Posterior cingulate gyrus (tissue), 11 donors: ENCODE data around the gene MBLAC1.
A peak's percentile ranks its signal among the peaks of the same experiment; 100 is the strongest.

Experiments
- DNase-seq, 10 donors: peaks; one replicate each; pipeline versions ENCODE4 v3.0.0 to v3.0.0-alpha.2; 2020 to 2021; ENCODE audit warnings: mixed read lengths in 3 of 10
- intact Hi-C: fragments of 100-400 bp; cut with DNase I; formaldehyde crosslinking; loops from one replicate; pipeline ENCODE4 v1.15.1; 2023

MBLAC1 gene, protein sequence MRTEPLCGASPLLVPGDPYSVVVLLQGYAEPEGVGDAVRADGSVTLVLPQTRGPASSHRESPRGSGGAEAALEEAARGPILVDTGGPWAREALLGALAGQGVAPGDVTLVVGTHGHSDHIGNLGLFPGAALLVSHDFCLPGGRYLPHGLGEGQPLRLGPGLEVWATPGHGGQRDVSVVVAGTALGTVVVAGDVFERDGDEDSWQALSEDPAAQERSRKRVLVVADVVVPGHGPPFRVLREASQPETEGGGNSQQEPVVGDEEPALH

DNA sequence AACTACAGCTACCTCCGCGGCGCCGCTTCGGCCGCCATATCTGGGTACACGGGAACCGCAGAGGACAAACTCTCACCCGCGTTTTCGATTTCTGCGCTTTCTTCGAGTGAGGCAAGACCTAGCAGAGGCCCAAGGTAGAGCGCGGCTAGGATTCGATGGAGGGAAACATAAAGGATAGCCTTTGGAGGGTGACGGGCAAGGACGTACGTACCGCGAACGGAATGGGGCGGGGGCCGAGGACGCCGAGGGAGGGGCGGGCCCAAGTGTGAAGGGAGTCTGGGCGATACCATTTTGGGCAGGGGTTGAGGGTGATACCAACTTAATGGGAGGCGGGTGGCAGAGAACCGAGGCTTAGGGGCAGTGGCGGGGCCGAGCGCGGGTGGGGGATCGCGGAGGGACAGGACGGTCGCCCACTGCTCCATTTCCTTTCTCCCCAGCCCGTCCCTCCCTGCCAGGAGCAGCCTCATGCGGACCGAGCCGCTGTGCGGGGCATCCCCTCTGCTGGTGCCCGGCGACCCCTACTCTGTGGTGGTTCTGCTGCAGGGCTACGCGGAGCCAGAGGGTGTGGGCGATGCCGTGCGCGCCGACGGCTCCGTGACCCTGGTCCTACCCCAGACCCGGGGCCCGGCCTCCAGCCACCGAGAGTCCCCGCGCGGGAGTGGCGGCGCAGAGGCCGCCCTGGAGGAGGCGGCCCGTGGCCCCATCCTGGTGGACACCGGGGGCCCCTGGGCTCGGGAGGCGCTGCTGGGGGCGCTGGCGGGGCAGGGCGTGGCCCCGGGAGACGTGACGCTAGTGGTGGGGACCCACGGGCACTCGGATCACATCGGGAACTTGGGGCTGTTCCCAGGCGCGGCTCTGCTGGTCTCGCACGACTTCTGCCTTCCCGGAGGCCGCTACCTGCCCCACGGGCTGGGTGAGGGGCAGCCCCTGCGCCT lies at the start of gene MBLAC1:
TSS of gene MBLAC1 (plus strand) at position 37 of the 935 bp plus-strand sequence. CDS start at position 466, 429 bp downstream.
- intact Hi-C loops: loop anchor here (2.0 kb wide), 1 partner anchor 26 kb away; the partner anchor contains the start of genes AP4M1 and MCM7
- DNase-seq: peak; percentile 87 to 98 (median 92)

DNA sequence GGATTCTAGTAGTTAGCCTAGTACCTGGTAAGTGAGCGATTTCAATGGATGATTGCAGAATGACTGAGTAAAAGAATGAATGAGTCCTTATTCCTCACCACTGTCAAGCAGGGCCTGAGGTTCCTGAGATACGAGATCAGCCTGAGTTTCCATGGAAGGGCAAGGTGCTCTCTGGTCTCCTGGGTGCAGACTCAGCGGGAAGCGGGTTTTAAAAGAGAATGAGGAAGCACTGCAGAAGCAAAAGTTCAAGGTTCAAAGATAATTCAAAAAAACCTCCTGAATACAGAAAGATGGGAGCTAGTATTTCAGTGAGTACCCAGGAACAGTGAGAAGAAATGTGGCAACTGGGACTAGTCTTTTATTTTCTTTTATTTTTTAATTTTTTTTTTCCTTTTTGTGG lies 49.6 kb upstream of the MBLAC1 start:
- intact Hi-C loops: no loop called here
- DNase-seq: no peak

DNA sequence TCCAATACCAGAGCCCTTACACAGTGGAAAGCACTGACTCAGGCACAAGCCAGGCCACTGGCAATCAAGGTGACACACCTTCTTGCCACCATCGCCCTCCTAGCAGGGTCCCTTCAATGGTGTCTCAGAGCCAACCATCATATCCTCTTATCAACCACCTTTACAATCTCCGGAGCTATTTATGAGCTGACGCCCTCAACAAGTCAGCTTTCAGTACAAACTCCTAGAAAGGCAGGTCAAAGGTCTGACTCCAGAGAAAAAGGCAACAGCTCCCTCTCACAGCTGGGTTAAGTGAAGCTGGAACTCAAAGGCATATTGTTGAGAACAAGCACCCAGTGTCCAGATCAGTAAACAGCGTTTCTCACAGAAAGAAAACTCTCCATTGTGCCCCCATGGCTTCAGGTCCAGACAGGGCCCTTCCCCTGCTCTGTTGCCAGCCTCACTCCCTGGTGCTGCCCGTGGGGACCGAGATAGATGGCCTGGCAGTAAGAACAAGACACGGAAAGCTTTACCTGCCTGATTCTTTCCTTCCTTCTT lies 47.7 kb upstream of the MBLAC1 start:
- intact Hi-C loops: no loop called here
- peak in 6 of 10 donors; percentile 23 to 93 (median 42) for DNase-seq

DNA sequence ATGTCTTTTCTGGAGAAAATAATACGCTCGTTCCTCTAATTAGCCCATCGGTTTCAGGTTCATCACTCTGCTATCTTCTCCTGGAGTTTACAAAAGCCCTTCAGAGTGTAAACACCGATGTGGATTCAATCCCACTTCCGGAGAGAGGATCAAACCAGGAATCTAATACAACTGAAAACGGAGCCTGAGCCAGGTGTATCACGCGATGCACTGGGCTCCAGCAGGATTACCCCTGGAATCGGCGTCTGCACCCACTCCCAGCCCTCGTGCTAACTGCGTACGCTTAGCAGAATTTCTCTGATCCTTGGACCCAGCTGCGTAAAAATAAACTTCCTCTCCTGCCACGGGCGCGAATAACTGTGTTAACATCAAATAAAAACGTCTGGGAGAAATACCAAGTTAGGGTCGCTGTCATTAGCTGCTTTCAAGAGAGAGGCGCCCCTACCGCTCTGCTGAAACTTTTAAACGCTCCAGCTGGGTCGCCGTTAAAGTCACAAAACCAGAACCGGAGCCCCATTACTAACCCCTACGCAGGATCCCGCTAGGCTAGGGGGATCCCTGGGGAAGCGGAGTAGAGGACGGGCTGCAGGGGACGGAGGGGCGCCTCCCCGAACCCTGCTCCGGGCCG lies 45.7 kb upstream of the MBLAC1 start:
- intact Hi-C loops: no loop called here
- no peak for DNase-seq

DNA sequence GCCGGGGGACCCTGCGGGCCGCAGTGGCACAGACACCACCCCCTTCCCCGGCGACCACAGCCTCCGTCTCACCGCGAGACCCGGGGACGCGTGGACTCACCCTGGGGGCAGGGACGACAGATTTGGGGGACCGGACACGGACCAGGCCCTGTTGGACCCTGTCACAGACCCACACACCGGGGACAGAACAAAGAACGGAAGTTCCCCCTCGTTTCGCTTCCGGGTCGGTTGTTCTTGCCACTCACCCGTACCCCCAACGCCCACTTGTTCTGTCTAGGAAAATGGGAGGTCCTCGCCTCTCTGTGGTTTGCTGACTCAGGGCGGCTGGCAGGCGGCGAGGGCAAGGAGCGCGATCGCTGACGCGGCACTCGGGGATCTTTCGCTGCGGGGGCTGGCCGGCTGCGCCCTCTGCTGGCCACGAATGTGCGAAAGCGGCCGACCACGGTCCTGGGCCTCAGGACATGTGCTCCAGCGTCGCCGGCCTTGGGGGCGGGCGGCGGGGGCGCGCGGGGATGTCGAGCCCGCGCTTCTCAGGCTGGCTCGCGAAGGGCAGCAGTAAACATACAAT lies 45.1 kb upstream of the MBLAC1 start, which contains the start of gene ZNF3:
TSS of gene ZNF3 (minus strand) at position 189 of the 568 bp plus-strand sequence. CDS start 4,366 bp downstream, outside the sequence.
- intact Hi-C loops: no loop called here
- DNase-seq: peak; percentile 98 to 100 (median 99)

DNA sequence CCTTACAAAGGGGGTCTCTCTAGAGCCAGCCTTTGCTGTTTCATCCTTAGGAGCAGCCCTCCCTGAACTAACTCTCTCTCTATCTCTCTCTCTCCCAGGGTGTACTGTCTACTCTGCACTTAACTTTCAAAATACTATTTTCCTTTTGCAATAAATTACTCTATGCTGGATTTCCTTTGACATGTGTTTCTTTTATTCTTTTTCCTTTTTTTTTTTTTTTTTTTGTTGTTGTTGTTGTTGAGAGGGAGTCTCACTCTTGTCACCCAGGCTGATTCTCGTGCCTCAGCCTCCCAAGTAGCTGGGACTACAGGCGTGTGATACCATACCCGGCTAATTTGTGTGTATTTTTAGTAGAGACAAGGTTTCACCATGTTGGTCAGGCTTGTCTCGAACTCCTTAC lies 43.8 kb upstream of the MBLAC1 start:
- no peak for DNase-seq
- intact Hi-C loops: no loop called here

DNA sequence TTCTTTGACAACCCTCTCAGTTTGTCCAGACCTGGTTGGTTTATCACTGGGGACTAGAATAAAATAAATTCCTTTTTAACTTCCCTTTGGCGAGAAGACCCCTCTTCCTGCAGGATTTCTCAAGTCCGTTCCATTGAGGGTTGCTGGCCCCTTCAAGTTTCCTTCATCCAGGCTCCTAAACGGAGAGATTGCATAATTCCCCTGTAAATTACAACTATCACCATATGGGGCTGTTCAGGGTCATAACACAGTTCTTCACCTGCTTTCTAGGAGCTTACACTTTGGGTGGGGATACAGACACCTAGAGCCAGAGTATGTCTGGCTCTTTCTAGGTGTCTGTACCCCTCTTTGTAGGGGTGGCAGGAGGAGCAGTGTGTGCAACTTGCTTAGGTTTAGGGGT lies 41.3 kb upstream of the MBLAC1 start:
- intact Hi-C loops: no loop called here

DNA sequence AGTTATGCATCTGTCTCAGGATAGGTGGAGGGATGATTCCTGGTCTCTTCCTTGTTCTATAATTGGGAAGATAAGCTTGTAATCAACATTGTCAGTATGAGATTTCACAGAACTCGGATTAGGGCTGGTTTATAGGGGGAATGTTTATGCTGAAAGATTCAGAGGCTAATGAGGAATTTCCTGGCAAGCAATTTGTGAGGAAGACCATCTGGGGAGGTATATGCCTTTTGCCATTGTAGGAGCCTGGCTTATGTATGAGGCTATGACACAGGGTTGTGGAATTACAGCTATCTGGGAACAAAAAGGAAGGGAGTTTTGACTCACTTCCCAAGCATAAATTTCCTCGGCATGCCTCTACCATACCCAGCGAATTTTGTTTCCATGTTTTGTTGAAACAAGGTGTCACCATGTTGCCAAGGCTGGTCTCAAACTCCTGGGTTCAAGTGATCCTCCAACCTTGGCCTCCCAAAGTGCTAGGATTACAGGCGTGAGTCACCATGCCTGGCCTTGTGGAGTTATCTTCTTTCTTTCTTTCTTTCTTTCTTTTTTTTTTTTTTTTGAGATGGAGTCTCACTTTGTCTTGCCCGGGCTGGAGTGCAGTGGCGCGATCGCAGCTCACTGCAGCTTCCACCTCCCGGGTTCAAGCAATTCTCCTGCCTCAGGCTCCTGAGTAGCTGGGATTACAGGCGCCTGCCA lies 39.6 kb upstream of the MBLAC1 start:
- intact Hi-C loops: no loop called here

More for the DNA sequence above, 41.3 kb upstream of the MBLAC1 start:
- DNase-seq: no peak

DNA sequence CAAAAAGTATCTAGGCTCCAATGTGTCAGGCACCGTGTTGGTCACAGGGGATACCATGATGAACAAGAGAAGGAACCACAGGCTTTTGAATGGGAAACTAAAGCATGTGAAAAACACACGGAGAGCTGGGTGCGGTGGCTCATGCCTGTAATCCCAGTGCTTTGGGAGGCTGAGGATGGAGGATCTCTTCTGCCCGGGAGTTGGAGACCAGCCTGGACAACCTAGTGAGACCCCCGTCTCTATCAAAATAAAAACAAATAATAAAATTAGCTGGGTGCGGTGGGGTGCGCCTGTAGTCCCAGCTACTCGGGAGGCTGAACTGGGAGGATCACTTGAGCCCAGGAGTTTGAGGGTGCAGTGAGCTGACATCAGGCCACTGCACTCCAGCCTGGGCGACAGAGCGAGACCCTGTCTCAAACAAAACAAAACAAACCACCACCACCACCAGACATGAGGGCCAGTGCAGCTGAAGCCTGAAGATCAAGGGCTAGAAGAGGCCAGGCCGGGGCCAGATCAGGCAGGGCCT lies 38.6 kb upstream of the MBLAC1 start:
- peak in 1 of 10 donors; percentile 26 for DNase-seq
- intact Hi-C loops: no loop called here

More for the DNA sequence above, 39.6 kb upstream of the MBLAC1 start:
- peak in 1 of 10 donors; percentile 14 for DNase-seq

DNA sequence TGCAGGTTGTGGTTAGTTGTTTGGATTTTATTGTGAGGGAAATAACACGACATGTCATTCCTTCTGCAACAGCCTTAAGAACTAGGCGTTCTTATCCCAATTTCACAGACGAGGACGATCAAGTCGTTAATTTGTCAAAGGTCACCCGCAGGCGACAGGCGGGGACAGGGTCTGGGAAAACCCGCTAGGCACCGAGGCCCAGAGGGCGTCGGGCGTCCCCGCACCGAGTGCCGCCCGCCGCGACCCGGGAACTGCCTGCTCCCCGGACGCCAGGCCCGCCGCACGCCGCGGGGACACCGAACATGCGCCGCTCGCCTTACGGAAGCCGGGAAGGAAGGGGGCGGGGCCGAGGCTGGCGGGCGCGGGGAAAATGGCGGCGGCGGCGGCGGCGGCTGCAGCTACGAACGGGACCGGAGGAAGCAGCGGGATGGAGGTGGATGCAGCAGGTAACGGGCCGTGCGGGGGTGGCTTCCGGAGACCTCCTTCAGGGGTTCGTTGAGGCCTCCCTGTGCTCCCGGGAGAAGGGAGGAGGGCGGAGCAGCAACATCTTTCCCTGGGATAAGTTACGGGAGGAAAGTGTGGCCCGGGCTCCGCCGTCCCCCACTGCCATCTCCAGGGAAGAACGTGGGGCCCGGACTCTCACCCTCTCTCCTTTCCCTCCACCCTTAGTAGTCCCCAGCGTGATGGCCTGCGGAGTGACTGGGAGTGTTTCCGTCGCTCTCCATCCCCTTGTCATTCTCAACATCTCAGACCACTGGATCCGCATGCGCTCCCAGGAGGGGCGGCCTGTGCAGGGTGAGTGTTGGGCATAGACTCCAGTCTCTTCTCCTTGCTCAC lies 37.9 kb upstream of the MBLAC1 start, which contains the start of gene COPS6:
TSS of gene COPS6 (plus strand) at position 349 of the 837 bp plus-strand sequence. CDS start at position 371, 22 bp downstream.
- DNase-seq: peak; percentile 72 to 97 (median 81)
- intact Hi-C loops: loop anchor here (1.0 kb wide), 1 partner anchor 11 kb away; no protein-coding TSS in a partner anchor

DNA sequence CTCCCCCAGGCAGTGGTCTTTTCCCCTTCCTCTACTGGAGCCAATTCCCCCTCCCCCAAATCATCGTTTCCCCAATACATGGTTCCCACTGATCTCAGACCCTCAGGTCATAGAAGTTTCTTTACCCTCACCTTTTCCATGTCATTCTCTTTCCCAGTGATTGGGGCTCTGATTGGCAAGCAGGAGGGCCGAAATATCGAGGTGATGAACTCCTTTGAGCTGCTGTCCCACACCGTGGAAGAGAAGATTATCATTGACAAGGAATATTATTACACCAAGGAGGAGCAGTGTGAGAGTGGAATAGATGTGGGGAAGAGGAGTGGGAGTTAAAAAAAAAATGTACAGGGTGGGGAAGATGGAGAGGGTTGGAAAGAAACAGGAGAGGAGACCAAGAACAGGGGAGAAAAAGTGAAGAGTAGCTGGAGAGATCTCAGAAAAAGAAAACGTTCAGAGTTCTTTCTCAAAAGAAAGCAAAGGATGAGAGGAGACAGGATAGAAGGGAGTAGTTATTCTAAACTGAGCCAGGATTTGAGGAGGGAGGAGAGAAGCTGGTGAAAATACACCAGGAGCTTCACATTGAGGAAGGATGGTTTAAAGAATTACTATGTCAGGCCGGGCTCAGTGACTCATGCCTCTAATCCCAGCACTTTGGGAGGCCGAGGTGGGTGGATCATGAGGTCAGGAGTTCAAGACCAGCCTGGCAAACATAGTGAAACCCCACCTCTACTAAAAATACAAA lies 37.1 kb upstream of the MBLAC1 start:
- no peak for DNase-seq
- intact Hi-C loops: loop anchor here (1.0 kb wide), 1 partner anchor 11 kb away; no protein-coding TSS in a partner anchor

DNA sequence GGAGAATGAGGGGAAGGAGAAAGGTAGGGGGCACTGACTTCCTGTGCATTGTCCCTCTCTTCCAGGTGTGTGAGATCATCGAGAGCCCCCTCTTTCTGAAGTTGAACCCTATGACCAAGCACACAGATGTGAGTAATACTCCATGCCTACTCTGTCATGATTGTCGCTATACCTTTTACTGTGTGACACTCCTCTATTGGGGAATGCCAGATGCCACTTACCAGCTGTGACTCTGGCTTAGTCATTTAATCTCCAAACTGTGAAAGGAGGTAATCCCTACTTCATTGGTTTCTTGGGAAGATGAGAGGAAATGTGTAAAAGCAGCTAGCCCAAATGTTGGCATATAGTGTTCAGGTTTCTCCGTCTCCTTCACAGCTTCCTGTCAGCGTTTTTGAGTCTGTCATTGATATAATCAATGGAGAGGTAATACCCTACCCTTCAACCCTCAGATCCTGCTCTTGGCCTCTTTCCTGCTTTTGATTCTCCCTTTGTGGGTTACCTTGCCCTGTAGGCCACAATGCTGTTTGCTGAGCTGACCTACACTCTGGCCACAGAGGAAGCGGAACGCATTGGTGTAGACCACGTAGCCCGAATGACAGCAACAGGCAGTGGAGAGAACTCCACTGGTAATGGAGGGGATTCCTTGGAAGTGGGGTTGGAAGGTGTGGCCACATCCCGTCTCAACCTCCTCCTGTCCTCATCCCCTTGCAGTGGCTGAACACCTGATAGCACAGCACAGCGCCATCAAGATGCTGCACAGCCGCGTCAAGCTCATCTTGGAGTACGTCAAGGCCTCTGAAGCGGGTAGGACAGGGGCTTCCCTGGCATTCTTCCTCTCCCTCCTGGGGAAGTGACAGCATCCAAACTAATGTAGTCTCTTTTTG lies 36.0 kb upstream of the MBLAC1 start:
- DNase-seq: peak in 1 of 10 donors; percentile 44
- intact Hi-C loops: no loop called here

DNA sequence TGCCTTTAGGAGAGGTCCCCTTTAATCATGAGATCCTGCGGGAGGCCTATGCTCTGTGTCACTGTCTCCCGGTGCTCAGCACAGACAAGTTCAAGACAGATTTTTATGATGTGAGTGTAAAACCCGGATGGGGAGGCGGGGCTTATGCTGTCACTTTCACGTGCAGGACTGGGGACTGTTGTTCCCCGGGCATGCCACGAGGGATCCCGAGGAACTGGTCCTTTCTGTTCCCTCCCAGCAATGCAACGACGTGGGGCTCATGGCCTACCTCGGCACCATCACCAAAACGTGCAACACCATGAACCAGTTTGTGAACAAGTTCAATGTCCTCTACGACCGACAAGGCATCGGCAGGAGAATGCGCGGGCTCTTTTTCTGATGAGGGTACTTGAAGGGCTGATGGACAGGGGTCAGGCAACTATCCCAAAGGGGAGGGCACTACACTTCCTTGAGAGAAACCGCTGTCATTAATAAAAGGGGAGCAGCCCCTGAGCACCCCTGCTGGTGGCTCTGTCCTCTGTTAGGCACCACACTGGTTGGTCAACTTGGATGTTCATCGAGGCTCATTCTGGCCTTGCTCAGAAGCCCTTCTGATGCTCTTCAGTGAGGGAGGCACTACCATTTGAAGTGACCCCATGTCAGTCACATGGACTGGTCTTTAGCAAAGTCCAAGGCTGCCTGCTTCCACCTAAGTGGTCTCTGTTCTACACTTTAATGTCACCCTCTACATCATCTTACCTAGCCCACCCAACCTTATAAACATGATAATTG lies 35.2 kb upstream of the MBLAC1 start:
- DNase-seq: peak in 1 of 10 donors; percentile 74
- intact Hi-C loops: no loop called here

DNA sequence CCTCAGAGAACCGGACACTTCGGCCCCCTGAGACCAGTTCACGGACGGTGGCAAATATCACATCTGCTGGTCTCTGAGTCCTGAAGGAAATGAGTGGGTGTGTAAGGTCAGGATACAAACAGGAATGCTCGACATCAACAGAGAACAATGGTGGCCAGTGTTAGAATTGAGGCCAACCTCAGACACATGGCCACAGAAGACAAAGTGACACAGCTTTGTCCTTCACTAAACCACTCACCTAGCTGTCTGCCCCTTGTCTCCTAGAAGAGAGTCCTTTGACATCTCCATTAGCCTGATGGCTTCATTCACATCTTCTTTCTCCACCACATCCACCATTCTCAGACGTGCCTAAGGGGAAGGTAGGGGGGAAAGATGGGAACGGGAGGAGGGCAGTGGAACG lies 33.7 kb upstream of the MBLAC1 start:
- DNase-seq: no peak
- intact Hi-C loops: no loop called here

DNA sequence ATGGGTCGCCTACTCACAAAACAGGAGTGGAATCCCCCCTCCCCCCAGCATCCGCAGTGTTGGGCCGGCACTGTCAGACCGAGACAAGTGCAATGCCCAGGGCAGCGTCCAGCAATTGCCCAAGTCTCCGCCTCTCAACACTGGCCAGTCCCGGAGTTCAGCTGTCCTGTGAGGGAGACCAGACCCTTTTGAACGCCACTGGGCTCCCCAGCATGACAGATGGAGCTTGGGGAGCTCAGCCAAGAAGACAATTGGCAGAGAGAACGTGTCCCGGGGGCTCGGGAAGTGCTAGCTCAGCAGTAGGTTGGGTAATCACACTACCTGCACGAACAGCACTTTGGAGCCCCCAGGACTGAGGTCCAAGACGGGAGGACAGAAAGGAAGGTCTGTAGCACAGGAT lies 33.3 kb upstream of the MBLAC1 start:
- peak in 1 of 10 donors; percentile 41 for DNase-seq
- intact Hi-C loops: no loop called here
